ENCODE results near the gene TBC1D25.

Gene TBC1D25, protein sequence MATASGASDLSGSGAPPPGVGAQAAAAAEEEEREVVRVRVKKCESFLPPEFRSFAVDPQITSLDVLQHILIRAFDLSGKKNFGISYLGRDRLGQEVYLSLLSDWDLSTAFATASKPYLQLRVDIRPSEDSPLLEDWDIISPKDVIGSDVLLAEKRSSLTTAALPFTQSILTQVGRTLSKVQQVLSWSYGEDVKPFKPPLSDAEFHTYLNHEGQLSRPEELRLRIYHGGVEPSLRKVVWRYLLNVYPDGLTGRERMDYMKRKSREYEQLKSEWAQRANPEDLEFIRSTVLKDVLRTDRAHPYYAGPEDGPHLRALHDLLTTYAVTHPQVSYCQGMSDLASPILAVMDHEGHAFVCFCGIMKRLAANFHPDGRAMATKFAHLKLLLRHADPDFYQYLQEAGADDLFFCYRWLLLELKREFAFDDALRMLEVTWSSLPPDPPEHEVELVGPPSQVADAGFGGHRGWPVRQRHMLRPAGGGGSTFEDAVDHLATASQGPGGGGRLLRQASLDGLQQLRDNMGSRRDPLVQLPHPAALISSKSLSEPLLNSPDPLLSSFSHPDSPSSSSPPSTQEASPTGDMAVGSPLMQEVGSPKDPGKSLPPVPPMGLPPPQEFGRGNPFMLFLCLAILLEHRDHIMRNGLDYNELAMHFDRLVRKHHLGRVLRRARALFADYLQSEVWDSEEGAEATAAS

GRCh38 chrX:48539345-48540027 is at the start of gene TBC1D25:
TBC1D25 (plus strand) TSS chrX:48539714; CDS start chrX:48539798, 84 bp downstream.
- in situ Hi-C loops (cut with MboI; ENCODE audit: low sequenced_read_pairs): no loop called here

- in situ Hi-C loops (cut with MboI; ENCODE audit: low sequenced_read_pairs): loop anchor here (25.0 kb wide), 1 partner anchor 403 kb away; no protein-coding TSS in a partner anchor
These were observed 49.6 kb upstream of the TBC1D25 start for GRCh38 chrX:48489892-48490291.

DNA sequence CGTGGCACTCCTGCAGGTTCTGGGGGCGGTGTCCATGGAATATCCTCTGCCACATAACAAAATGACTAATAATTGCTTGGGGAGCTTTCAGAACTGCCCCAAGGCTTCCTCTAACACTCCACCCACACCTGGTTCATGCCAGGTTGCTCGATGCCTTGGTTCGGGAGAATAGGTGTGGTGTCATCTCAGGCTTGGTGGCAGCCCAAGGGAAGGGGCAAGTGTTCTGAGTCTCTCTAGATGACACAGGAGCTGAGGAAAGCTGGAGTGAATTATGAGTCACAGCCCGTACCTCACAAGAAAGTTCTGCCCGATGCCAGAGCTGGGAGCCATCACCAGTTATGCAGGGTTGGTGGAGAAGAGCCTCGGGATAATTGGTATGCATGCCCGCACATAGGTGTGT is 48.9 kb upstream of the TBC1D25 start:
- in situ Hi-C loops (cut with MboI; ENCODE audit: low sequenced_read_pairs): loop anchor here (25.0 kb wide), 1 partner anchor 403 kb away; no protein-coding TSS in a partner anchor

DNA sequence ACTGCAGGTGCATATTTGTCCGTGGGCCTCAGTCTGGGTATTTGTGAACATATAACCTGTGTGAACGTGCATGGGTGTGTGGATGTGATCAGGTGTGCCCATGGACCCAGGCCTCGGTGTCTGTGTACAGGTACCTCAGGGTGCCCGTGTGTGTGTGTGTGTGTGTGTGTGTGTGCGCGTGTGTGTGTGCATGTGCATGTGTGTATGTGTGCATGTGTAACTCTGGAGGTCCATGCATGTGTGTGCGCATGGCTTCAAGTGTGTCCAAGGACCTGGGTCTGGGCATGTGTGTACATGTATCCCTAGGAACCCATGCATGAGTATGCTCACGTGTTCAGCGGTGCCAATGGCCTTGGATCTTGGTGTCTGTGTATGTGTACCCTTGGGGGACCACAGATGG is 47.7 kb upstream of the TBC1D25 start:
- in situ Hi-C loops (cut with MboI; ENCODE audit: low sequenced_read_pairs): loop anchor here (25.0 kb wide), 1 partner anchor 405 kb away; no protein-coding TSS in a partner anchor

GRCh38 chrX:48492293-48492910 is 47.1 kb upstream of the TBC1D25 start:
- in situ Hi-C loops (cut with MboI; ENCODE audit: low sequenced_read_pairs): loop anchor here (25.0 kb wide), 1 partner anchor 405 kb away; no protein-coding TSS in a partner anchor

DNA sequence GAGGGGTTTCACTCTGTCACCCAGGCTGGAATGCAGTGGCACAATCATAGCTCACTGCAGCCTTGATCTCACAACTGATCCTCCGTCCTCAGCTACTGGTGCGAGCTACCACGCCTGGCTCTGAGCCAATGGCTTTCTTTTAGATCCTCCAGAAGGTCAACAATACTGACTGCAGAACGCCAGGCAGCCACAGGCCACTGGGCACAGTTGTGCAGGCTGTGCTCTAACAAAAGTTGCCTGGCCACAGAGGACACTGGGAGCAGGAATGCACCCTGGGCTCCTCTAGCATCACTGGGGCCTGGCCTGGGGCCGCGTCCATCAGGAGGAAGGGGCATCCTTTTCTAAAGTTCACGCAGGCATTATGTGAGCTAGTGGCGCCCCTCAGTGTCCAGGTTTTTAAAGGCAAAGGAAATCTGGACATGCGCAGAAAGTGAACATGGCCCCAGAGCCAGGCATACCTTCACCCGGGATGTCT is 45.6 kb upstream of the TBC1D25 start:
- in situ Hi-C loops (cut with MboI; ENCODE audit: low sequenced_read_pairs): loop anchor here (25.0 kb wide), 1 partner anchor 407 kb away; no protein-coding TSS in a partner anchor

- in situ Hi-C loops (cut with MboI; ENCODE audit: low sequenced_read_pairs): loop anchor here (25.0 kb wide), 1 partner anchor 409 kb away; no protein-coding TSS in a partner anchor
These were observed 42.9 kb upstream of the TBC1D25 start for GRCh38 chrX:48496660-48497059.

GRCh38 chrX:48497871-48498270 is 41.6 kb upstream of the TBC1D25 start:
- in situ Hi-C loops (cut with MboI; ENCODE audit: low sequenced_read_pairs): loop anchor here (25.0 kb wide), 1 partner anchor 411 kb away; no protein-coding TSS in a partner anchor

DNA sequence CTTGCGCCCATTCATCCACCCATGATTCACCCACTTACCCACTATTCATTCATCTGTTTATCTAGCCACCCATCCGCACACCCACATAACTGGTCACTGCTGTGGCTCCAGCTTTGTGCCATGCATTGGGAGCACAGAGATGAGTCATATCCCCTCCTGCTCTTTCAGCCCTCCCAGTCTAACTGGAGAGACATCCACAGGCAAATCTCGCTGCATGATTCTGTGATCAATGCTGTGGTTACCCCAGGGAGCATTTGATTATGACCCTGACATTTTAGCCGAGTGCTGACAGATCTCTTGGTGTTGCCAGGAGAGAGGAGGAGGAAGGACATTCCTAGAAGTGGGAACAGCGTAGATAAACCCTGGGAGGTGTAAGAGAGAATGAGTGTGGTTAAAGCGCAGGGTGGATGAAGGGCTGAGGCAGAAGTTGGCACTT is 41.1 kb upstream of the TBC1D25 start:
- in situ Hi-C loops (cut with MboI; ENCODE audit: low sequenced_read_pairs): loop anchor here (25.0 kb wide), 1 partner anchor 411 kb away; no protein-coding TSS in a partner anchor

- in situ Hi-C loops (cut with MboI; ENCODE audit: low sequenced_read_pairs): no loop called here
These were observed 35.3 kb upstream of the TBC1D25 start for GRCh38 chrX:48504261-48504660.

DNA sequence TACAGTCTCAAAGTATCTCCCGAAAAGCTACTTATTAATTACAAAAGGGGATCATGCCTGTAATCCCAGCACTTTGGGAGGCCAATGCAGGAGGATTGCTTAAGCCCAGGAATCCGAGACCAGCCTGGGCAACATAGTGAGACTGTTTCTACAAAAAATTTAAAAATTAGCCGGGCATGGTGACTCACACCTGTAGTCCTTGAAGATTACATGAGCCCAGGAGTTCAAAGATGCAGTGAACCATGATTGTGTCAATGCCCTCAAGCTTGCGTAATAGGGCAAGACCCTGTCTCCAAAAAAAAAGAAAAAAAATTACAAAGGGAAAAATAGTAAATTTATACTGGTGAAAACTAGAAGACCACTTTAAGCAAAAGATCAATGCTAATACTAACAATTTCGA is 34.0 kb upstream of the TBC1D25 start:
- in situ Hi-C loops (cut with MboI; ENCODE audit: low sequenced_read_pairs): no loop called here

DNA sequence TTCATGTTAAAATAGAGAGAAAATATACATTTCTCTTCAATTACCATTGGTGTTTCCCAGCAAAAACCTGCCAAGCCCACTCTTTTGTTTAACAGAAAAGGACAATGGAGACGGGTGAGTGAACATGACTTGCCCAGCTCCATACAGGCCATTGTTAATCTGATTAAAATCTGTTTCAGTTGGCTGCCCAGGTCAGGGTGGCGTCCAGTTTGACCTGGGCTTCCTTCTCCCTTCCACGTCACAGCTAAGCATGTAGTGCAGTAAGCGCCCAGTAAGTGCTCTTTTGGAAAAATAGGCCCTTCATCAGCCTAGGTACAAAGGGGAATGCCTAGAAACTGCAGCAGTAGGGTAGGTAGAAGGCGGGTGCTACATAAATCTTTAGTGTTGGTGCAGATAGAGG is 32.3 kb upstream of the TBC1D25 start:
- in situ Hi-C loops (cut with MboI; ENCODE audit: low sequenced_read_pairs): no loop called here

DNA sequence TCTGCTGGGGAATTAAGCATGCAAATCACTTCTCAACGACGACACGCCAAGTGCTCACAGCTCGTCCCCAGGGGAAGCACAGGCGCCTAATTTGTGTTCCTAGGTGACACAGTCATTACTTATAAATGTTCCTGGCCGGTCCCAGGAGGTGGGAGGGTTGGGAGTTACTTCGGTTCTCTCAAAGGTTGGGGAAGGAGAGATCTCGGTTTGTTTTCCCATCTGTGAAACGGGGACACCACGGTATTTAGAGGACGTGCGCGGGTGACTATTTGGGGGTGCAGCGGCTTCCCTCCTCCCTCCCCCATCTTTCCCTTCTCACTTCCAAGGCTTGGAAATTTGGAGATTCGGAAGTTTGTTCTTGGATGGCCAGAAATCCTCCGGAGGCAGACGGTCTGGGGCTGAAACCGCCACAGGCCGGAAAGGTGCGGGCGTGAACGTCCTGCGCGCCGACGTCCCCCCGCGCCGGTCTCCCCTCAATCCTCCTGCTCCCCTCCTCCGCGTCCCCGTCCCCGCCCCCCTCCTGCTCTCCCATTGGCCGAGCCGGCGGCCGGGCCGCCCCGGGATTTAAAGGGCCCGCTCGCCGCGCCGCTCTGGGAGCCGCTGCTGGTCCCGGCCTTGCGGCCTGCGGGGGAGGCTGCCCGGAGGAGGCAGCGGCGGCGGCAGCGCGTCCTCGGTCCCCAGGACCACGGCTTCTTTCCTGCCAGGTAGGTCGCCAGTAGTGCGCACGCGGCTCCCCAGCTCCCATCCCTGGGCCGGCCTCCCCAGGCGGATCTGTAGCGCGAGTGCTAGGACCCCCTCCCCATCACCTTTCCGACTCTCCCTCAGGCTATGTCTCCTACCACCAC is 30.9 kb upstream of the TBC1D25 start, which contains the start of gene PORCN:
Gene PORCN (plus strand): TSS at position 593 of the 845 bp plus-strand sequence. CDS start 829 bp downstream, outside the sequence.
- in situ Hi-C loops (cut with MboI; ENCODE audit: low sequenced_read_pairs): no loop called here

GRCh38 chrX:48509245-48509590 is 30.3 kb upstream of the TBC1D25 start:
- in situ Hi-C loops (cut with MboI; ENCODE audit: low sequenced_read_pairs): no loop called here

DNA sequence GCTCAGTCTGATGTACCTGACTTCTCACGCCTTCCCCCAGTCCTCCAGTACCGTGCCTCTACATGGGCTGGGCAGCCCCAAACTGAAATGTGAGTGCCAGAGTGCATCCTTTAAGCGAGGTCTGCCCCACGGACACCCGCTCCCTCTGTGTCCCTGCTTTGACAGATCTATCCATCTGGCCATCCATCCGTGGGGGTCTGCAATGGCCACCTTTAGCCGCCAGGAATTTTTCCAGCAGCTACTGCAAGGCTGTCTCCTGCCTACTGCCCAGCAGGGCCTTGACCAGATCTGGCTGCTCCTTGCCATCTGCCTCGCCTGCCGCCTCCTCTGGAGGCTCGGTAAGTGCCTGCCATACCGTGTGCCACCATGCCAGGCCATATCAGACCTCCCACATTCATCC is 29.9 kb upstream of the TBC1D25 start:
- in situ Hi-C loops (cut with MboI; ENCODE audit: low sequenced_read_pairs): no loop called here

- in situ Hi-C loops (cut with MboI; ENCODE audit: low sequenced_read_pairs): no loop called here
These were observed 28.0 kb upstream of the TBC1D25 start for GRCh38 chrX:48511560-48511959.

- in situ Hi-C loops (cut with MboI; ENCODE audit: low sequenced_read_pairs): no loop called here
These were observed 27.1 kb upstream of the TBC1D25 start for GRCh38 chrX:48512371-48512935.

GRCh38 chrX:48513670-48514069 is 25.8 kb upstream of the TBC1D25 start:
- in situ Hi-C loops (cut with MboI; ENCODE audit: low sequenced_read_pairs): no loop called here

DNA sequence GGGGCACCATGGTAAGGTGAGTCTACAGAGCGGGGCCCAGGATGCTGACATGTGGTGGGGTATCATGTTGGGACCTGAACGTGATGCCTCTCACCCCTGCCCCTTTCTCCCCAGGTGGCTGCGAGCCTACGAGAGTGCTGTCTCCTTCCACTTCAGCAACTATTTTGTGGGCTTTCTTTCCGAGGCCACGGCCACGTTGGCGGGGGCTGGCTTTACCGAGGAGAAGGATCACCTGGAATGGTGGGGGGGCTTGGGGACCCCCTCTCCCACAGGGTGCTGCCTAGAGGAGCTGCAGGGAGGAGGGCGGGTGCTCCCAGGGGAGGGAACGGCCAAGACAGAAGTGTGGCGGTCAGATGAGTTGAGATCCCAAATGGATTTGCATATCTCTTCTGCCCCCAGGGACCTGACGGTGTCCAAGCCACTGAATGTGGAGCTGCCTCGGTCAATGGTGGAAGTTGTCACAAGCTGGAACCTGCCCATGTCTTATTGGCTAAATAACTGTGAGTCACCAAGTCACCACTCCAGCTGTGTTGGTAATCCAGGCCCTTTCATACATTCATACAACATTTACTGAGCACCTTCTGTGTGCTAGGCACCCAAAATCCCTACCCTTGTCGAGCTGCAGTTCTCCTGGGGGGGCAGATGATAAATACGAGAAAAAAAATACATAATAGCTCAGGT is 25.2 kb upstream of the TBC1D25 start:
- in situ Hi-C loops (cut with MboI; ENCODE audit: low sequenced_read_pairs): no loop called here
